HG03439 (cell line): ENCODE results near the gene NAPSA.
"Not testable (repeated sequence)": the region's sequence is repeated elsewhere in the genome, so short reads cannot be mapped to it uniquely, and the experiment has no call there.

Experiments used
- ATAC-seq: cut with Tn5 transposase; IDR thresholded peaks from one replicate; pipeline ENCODE4 v1.9.1; 2021; ENCODE audit warnings: mild to moderate bottlenecking, moderate library complexity; ENCODE audit not compliant: unreplicated experiment

Gene NAPSA

GRCh38 chr19:50331994-50332243 is 33.5 kb downstream of the NAPSA start:
- no peak for ATAC-seq

GRCh38 chr19:50331221-50331993 is 34.0 kb downstream of the NAPSA start:
- no peak for ATAC-seq

- peak; percentile 25 for ATAC-seq
Observed at GRCh38 chr19:50330365-50331078, 34.9 kb downstream of the NAPSA start.

GRCh38 chr19:50329926-50330294 is 35.5 kb downstream of the NAPSA start:
- not testable (repeated sequence) for ATAC-seq

GRCh38 chr19:50329146-50329925 is 36.1 kb downstream of the NAPSA start, which contains the start of gene KCNC3:
Gene KCNC3 (minus strand): TSS chr19:50329377. CDS start chr19:50329082, 295 bp downstream.
- peak; percentile 57 for ATAC-seq

GRCh38 chr19:50328873-50329145 is 36.6 kb downstream of the NAPSA start:
- peak; percentile 7 for ATAC-seq

GRCh38 chr19:50328224-50328872 is 37.1 kb downstream of the NAPSA start:
- peak; percentile 1 for ATAC-seq

- no peak for ATAC-seq
Observed at GRCh38 chr19:50327461-50328223, 37.8 kb downstream of the NAPSA start.

- ATAC-seq, result no peak
Observed at GRCh38 chr19:50327013-50327412, 38.4 kb downstream of the NAPSA start.

GRCh38 chr19:50326101-50326664 is 39.3 kb downstream of the NAPSA start:
- no peak for ATAC-seq

GRCh38 chr19:50325310-50326100 is 39.9 kb downstream of the NAPSA start:
- ATAC-seq, result no peak

- no peak for ATAC-seq
Observed at GRCh38 chr19:50324331-50324730, 41.1 kb downstream of the NAPSA start.

GRCh38 chr19:50323782-50324133 is 41.7 kb downstream of the NAPSA start:
- ATAC-seq, result no peak

- no peak for ATAC-seq
Observed at GRCh38 chr19:50322931-50323781, 42.3 kb downstream of the NAPSA start.

GRCh38 chr19:50322234-50322633 is 43.2 kb downstream of the NAPSA start:
- ATAC-seq, result no peak

- no peak for ATAC-seq
Observed at GRCh38 chr19:50321831-50322230, 43.6 kb downstream of the NAPSA start.

- no peak for ATAC-seq
Observed at GRCh38 chr19:50320596-50320995, 44.8 kb downstream of the NAPSA start.

- ATAC-seq, result no peak
Observed at GRCh38 chr19:50320051-50320450, 45.4 kb downstream of the NAPSA start.

- ATAC-seq, result no peak
Observed at GRCh38 chr19:50319156-50319555, 46.3 kb downstream of the NAPSA start.
